DND-41 (cell line): ENCODE measurements around the gene CHRM4.

Source experiments
- ATAC-seq: fragments of 200-7000 bp; cut with Tn5 transposase; 3 replicates; pipeline ENCODE4 v1.9.1; 2021; ENCODE audit warnings: low read depth; ENCODE audit not compliant: insufficient read depth
- DNase-seq: peaks from one replicate; pipeline ENCODE4 v3.0.0-alpha.2; 2020
- H2AFZ ChIP-seq: 2 replicates; pipeline ENCODE4 v1.6.0; 2012; ENCODE audit warnings: low read depth, low read length
- H3K27ac ChIP-seq: 2 replicates; pipeline ENCODE4 v1.5.1; 2012; ENCODE audit warnings: low read length, inconsistent platforms
- H3K27me3 ChIP-seq: fragments of 200-600 bp; sonication (generic); 2 replicates; pipeline ENCODE4 v1.6.0; 2012; ENCODE audit warnings: low read length, mild to moderate bottlenecking, inconsistent platforms; ENCODE audit not compliant: insufficient read depth, poor library complexity
- H3K36me3 ChIP-seq: 2 replicates; pipeline ENCODE4 v1.5.1; 2012; ENCODE audit warnings: low read length, inconsistent platforms; ENCODE audit not compliant: insufficient read depth
- H3K4me1 ChIP-seq: 2 replicates; pipeline ENCODE4 v1.5.1; 2012; ENCODE audit warnings: mild to moderate bottlenecking, low read length; ENCODE audit not compliant: insufficient read depth
- H3K4me2 ChIP-seq: 2 replicates; pipeline ENCODE4 v1.6.0; 2012; ENCODE audit warnings: mild to moderate bottlenecking, moderate library complexity, low read length, inconsistent platforms; ENCODE audit not compliant: insufficient read depth
- H3K4me3 ChIP-seq, 2 experiments: fragments of 200-600 bp in 1 of 2; shearing (Covaris generic) in 1 of 2; 2 replicates each; pipeline ENCODE4 v1.5.1; 2012 to 2016; ENCODE audit warnings: inconsistent platforms in 2 of 2, low read length in 2 of 2, mild to moderate bottlenecking in 2 of 2, low read depth in 1 of 2, moderate library complexity in 1 of 2
- H3K79me2 ChIP-seq: 2 replicates; pipeline ENCODE4 v1.6.0; 2012; ENCODE audit warnings: low read length, inconsistent platforms; ENCODE audit not compliant: insufficient read depth
- H3K9ac ChIP-seq: 2 replicates; pipeline ENCODE4 v1.6.0; 2012; ENCODE audit warnings: low read depth, mild to moderate bottlenecking, inconsistent platforms, low read length, moderate library complexity
- H3K9me3 ChIP-seq: 2 replicates; pipeline ENCODE4 v1.5.1; 2012; ENCODE audit warnings: low read length, moderate library complexity, mild to moderate bottlenecking, inconsistent platforms; ENCODE audit not compliant: insufficient read depth, severe bottlenecking
- H4K20me1 ChIP-seq: 2 replicates; pipeline ENCODE4 v1.6.0; 2012; ENCODE audit warnings: low read length; ENCODE audit not compliant: insufficient read depth
- CTCF ChIP-seq: IDR thresholded peaks from 2 replicates; pipeline ENCODE4 v1.5.1; 2012; ENCODE audit warnings: borderline replicate concordance, low read length, moderate library complexity, mild to moderate bottlenecking; ENCODE audit not compliant: poor library complexity, severe bottlenecking; ENCODE audit errors: extremely low read depth
- EZH2 ChIP-seq: IDR thresholded peaks from 3 replicates; pipeline ENCODE4 v1.6.1; 2012; ENCODE audit warnings: borderline replicate concordance, low read depth, mild to moderate bottlenecking, moderate library complexity, low read length, inconsistent platforms; ENCODE audit not compliant: severe bottlenecking

The CHRM4 gene

DNA sequence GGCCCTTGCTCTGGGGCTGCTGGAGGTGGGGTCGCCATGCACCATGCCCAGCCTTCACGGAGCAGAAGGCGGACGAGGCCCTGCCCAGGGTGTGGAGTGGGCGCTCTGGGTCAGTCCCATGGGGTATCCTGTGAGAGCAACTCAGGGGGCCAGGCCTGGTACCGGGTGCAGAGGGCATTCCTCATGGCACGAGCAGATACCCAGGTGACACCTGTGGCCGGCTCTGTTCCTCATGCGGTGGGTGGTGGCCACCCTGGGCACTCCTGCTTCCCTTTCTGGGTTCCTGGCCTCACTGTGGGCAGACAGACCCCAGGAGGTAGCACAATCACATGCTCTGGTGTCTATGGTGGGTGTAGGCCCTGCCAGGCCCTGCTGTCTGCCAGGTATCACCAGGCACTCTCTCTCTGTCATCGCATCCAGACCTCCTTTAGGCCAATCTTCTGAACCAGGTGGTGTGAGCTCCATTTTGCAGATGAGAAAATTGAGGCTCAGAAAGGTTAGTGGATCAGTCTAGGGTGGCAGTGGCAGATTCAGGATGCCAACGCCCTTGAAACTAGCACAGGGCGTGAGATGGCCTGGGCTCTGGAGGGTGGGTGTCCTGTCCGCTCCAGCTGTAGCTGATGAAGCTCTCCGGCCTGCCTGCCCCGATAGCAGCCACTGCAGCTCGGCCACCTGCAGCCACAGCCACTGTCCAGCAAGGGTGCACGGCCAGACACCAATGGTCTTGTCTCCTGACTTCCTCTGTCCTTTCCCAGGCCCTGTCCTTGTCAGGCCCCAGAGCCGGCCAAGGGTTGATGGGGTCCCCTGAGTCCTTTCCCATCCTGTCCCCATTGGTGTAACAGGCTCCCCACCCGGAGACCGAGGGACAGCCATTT is 29.2 kb downstream of the CHRM4 start:
- Histone ChIP-seq H3K27ac (peak overlapping the region; percentile 100), H3K4me2 (peak overlapping the region; percentile 97), H3K4me3 (peak overlapping the region; percentile 51 to 69; a peak in 3 of 4 replicates), H3K36me3 (peaks cover 50% of the 10 kb centered on the region), H3K9ac (peak overlapping the region; percentile 92), H2AFZ (no peak overlapping the region), H3K79me2 (peaks cover 96% of the 10 kb centered on the region), H3K4me1 (peaks cover 30% of the 10 kb centered on the region), H4K20me1 (peaks cover 48% of the 10 kb centered on the region), H3K27me3 (no peaks in the 10 kb centered on the region), H3K9me3 (no peaks in the 10 kb centered on the region)
- ATAC-seq (no peak), DNase-seq (no peak)
- TF ChIP-seq CTCF (no peak), EZH2 (no peak)

GRCh38 chr11:46361283-46362155 is 30.1 kb downstream of the CHRM4 start:
- Histone ChIP-seq H3K27ac (peak overlapping the region; percentile 100), H3K27me3 (no peaks in the 10 kb centered on the region), H4K20me1 (peaks cover 40% of the 10 kb centered on the region), H2AFZ (peak overlapping the region; percentile 88), H3K36me3 (peaks cover 44% of the 10 kb centered on the region), H3K9me3 (no peaks in the 10 kb centered on the region), H3K4me2 (peak overlapping the region; percentile 97), H3K79me2 (peaks cover 97% of the 10 kb centered on the region), H3K4me3 (peak overlapping the region; percentile 51 to 69), H3K9ac (peak overlapping the region; percentile 92), H3K4me1 (peaks cover 30% of the 10 kb centered on the region)
- DNase-seq (peak; percentile 91), ATAC-seq (peak; percentile 96)
- no peak for TF ChIP-seq CTCF
- TF ChIP-seq EZH2 = no peak

GRCh38 chr11:46360878-46361277 is 30.7 kb downstream of the CHRM4 start:
- Histone ChIP-seq H3K4me1 (peaks cover 30% of the 10 kb centered on the region), H3K27me3 (no peaks in the 10 kb centered on the region), H3K36me3 (peaks cover 44% of the 10 kb centered on the region), H2AFZ (peak overlapping the region; percentile 88), H3K9ac (peak overlapping the region; percentile 92), H4K20me1 (peaks cover 39% of the 10 kb centered on the region), H3K79me2 (peaks cover 97% of the 10 kb centered on the region), H3K4me2 (peak overlapping the region; percentile 97), H3K4me3 (peak overlapping the region; percentile 51 to 69; a peak in 3 of 4 replicates), H3K9me3 (no peaks in the 10 kb centered on the region), H3K27ac (peak overlapping the region; percentile 100)
- DNase-seq (no peak), ATAC-seq (peak; percentile 32)
- TF ChIP-seq EZH2 = no peak
- no peak for TF ChIP-seq CTCF
